H1 (cell line): ENCODE results near the gene TMEM150B. TPM values are rescaled to one million over a fixed set of nuclear protein-coding genes. Genes with fewer than 3 reads are reported as not detected.
A peak's percentile ranks its signal among the peaks of the same experiment; 100 is the strongest.

Experiments used
- ATF2 ChIP-seq: IDR thresholded peaks from 2 replicates; pipeline ENCODE4 v1.6.1; 2012; ENCODE audit warnings: low read length, inconsistent platforms
- CBX8 ChIP-seq: fragments of 300-800, 300-1000 bp; sonication (generic); IDR thresholded peaks from 2 replicates; pipeline ENCODE4 v1.7.1; 2016; ENCODE audit warnings: low read depth, low read length, borderline replicate concordance
- CHD1 ChIP-seq: IDR thresholded peaks from 2 replicates; pipeline ENCODE4 v1.6.1; 2012; ENCODE audit warnings: low read depth, low read length, improper control_type of control experiment
- E2F6 ChIP-seq: IDR thresholded peaks from 2 replicates; pipeline ENCODE4 v1.6.1; 2012; ENCODE audit warnings: inconsistent platforms
- EGR1 ChIP-seq: IDR thresholded peaks from 2 replicates; pipeline ENCODE4 v1.6.1; 2011; ENCODE audit warnings: low read depth, low read length, borderline replicate concordance
- GABPA ChIP-seq: IDR thresholded peaks from 2 replicates; pipeline ENCODE4 v1.6.1; 2011; ENCODE audit warnings: mild to moderate bottlenecking, low read length, moderate library complexity, borderline replicate concordance; ENCODE audit not compliant: insufficient read depth
- GTF2F1 ChIP-seq: IDR thresholded peaks from 2 replicates; pipeline ENCODE4 v1.6.1; 2012; ENCODE audit warnings: low read depth, low read length, improper control_type of control experiment, borderline replicate concordance
- JUND ChIP-seq: IDR thresholded peaks from 2 replicates; pipeline ENCODE4 v1.6.1; 2011; ENCODE audit warnings: mild to moderate bottlenecking, improper control_type of control experiment, low read length
- KDM5A ChIP-seq: fragments of 200-600 bp; IDR thresholded peaks from 2 replicates; pipeline ENCODE4 v1.7.1; 2012; ENCODE audit warnings: mild to moderate bottlenecking, low read length, inconsistent platforms, mixed read lengths
- MAX ChIP-seq: IDR thresholded peaks from 2 replicates; pipeline ENCODE4 v1.6.1; 2012; ENCODE audit warnings: inconsistent platforms
- POU5F1 ChIP-seq: IDR thresholded peaks from 2 replicates; pipeline ENCODE4 v1.6.1; 2011; ENCODE audit warnings: low read depth, mild to moderate bottlenecking, low read length, moderate library complexity
- SAP30 ChIP-seq: fragments of 300-600 bp; sonication (generic); IDR thresholded peaks from 2 replicates; pipeline ENCODE4 v1.7.1; 2012; ENCODE audit warnings: low read length, moderate library complexity, mild to moderate bottlenecking, inconsistent platforms; ENCODE audit not compliant: insufficient read depth, insufficient replicate concordance
- SIN3A ChIP-seq, 2 experiments: IDR thresholded peaks in 1 of 2; conservative IDR thresholded peaks in 1 of 2; 2 replicates each; pipeline ENCODE4 v1.6.1; 2011 to 2012; ENCODE audit warnings: low read length in 2 of 2, improper control_type of control experiment in 1 of 2, low read depth in 1 of 2, mild to moderate bottlenecking in 1 of 2
- SIX5 ChIP-seq: IDR thresholded peaks from 2 replicates; pipeline ENCODE4 v1.6.1; 2011; ENCODE audit warnings: mild to moderate bottlenecking, low read depth, low read length
- SP1 ChIP-seq: IDR thresholded peaks from 2 replicates; pipeline ENCODE4 v1.6.1; 2011; ENCODE audit warnings: low read depth, low read length
- SP2 ChIP-seq: IDR thresholded peaks from 2 replicates; pipeline ENCODE4 v1.6.1; 2012; ENCODE audit warnings: mild to moderate bottlenecking, low read length, inconsistent platforms
- SP4 ChIP-seq: IDR thresholded peaks from 2 replicates; pipeline ENCODE4 v1.6.1; 2012; ENCODE audit warnings: low read length, inconsistent platforms
- SRF ChIP-seq: IDR thresholded peaks from 2 replicates; pipeline ENCODE4 v1.6.1; 2011; ENCODE audit warnings: mild to moderate bottlenecking, low read depth, low read length, moderate library complexity
- TAF1 ChIP-seq: IDR thresholded peaks from 2 replicates; pipeline ENCODE4 v1.6.1; 2011; ENCODE audit warnings: mild to moderate bottlenecking, low read depth, low read length
- TBP ChIP-seq: IDR thresholded peaks from 2 replicates; pipeline ENCODE4 v1.6.1; 2011; ENCODE audit warnings: low read depth, low read length, improper control_type of control experiment
- YY1 ChIP-seq: IDR thresholded peaks from 2 replicates; pipeline ENCODE4 v1.6.1; 2011; ENCODE audit warnings: low read depth, mild to moderate bottlenecking, low read length
- polyA plus RNA-seq, 7 experiments: library from polyadenylated mRNA; depleted of rRNA in 3 of 7; stranded (reverse) in 5 of 7; unstranded in 2 of 7; fragments of >200 nt in 5 of 7; fragments of 200-250 nt in 2 of 7; gene quantifications; 1 replicate in 5 of 7; 2 replicates in 1 of 7; 4 replicates in 1 of 7; pipeline versions ENCODE4 v1.2.1 to v1.2.3, GENCODE V29; 2011 to 2013; ENCODE audit warnings: missing spikeins in 2 of 7, mixed read lengths in 2 of 7
- total RNA-seq: library from RNA; stranded (reverse); fragmentation: NEBNext Ultra II Directional; extraction: Animal tissue kit (Norgen Biotek cat#: 25700); gene quantifications from 2 replicates; pipeline ENCODE4 v1.2.1, GENCODE V29; 2021
- TF ChIP-seq, protein P1 (sequence below): IDR thresholded peaks from 2 replicates; pipeline ENCODE4 v1.6.1; 2011; ENCODE audit warnings: low read depth, mild to moderate bottlenecking, low read length; ENCODE audit not compliant: insufficient read depth

Gene TMEM150B
- total and polyA plus RNA-seq, 2 of the 8 experiments (the other 6 are each of a cell fraction or from before 2014, with no cell fraction given) = 0.41 to 0.91 TPM

- TF ChIP-seq ATF2 = no peak
- TF ChIP-seq EGR1 = peak; percentile 87
- TF ChIP-seq CHD1 = no peak
- TF ChIP-seq SP4 = no peak
- no peak for TF ChIP-seq JUND
- no peak for TF ChIP-seq GTF2F1
- TF ChIP-seq POU5F1 = no peak
- TF ChIP-seq, protein P1, sequence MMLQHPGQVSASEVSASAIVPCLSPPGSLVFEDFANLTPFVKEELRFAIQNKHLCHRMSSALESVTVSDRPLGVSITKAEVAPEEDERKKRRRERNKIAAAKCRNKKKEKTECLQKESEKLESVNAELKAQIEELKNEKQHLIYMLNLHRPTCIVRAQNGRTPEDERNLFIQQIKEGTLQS = no peak
- no peak for TF ChIP-seq SIN3A (conservative IDR thresholded peaks at IDR 0.05 in 1 of 2, IDR thresholded peaks at IDR 0.05 in 1 of 2; ENCODE audit: low read depth in 1 of 2, low read length in 2 of 2)
- TF ChIP-seq SRF = no peak
- no peak for TF ChIP-seq CBX8
- TF ChIP-seq SIX5 = no peak
- TF ChIP-seq TBP = no peak
- TF ChIP-seq SP2 = no peak
- TF ChIP-seq SP1 = no peak
- TF ChIP-seq KDM5A = no peak
- no peak for TF ChIP-seq E2F6
- TF ChIP-seq SAP30 = no peak
- TF ChIP-seq GABPA = no peak
- TF ChIP-seq TAF1 = no peak
- TF ChIP-seq MAX = 0 out of 2 replicates have a peak, but pooled peaks have one; percentile 18
- no peak for TF ChIP-seq YY1
Observed at GRCh38 chr19:55368701-55369563, 43.8 kb upstream of the TMEM150B start (continued).
